B cell (primary cell): Measurements from ENCODE around the gene ARFGAP1. TPM values are rescaled to one million over a fixed set of nuclear protein-coding genes. Genes with fewer than 3 reads are reported as not detected.
A peak's percentile ranks its signal among the peaks of the same experiment; 100 is the strongest.

Source experiments
- ATAC-seq: fragments of 200-7000 bp; cut with Tn5 transposase; one replicate; pipeline ENCODE4 v1.10.0; 2021; ENCODE audit warnings: low read depth, mild to moderate bottlenecking, moderate number of reproducible peaks, moderate library complexity
- CTCF ChIA-PET: fragments of 350-600 bp; sonication (Branson Sonifier 250); formaldehyde crosslinking; loops from one replicate; lab custom pipeline; 2021; ENCODE audit warnings: antibody characterized with exemption, inconsistent platforms; lab: Charles Lee
- POLR2A ChIA-PET: fragments of 350-600 bp; sonication (Branson Sonifier 250); formaldehyde crosslinking; loops from one replicate; lab custom pipeline; 2021; ENCODE audit warnings: antibody characterized with exemption; lab: Charles Lee
- DNase-seq: peaks from one replicate; pipeline ENCODE4 v3.0.0; 2013
- H2AFZ ChIP-seq: 2 replicates; pipeline ENCODE4 v1.6.1; 2012; ENCODE audit warnings: mild to moderate bottlenecking, low read depth, low read length; ENCODE audit not compliant: insufficient read depth, poor library complexity, severe bottlenecking
- H3K27ac ChIP-seq, 2 donors: 1 replicate in 1 of 2; 2 replicates in 1 of 2; pipeline ENCODE4 v1.5.1; 2012 to 2013; ENCODE audit warnings: low read length in 2 of 2, mild to moderate bottlenecking in 2 of 2, moderate library complexity in 1 of 2
- H3K27me3 ChIP-seq, 4 experiments: fragments of 200-600 bp in 1 of 4; sonication (generic) in 1 of 4; replicated peaks in 1 of 4; 1 replicate in 2 of 4; 2 replicates in 2 of 4; pipeline versions ENCODE4 v1.6.1 to v1.7.0; 2013 to 2016; ENCODE audit warnings: low read length in 3 of 4, mild to moderate bottlenecking in 2 of 4, mixed read lengths in 1 of 4, moderate library complexity in 1 of 4; ENCODE audit not compliant: insufficient read depth in 4 of 4, control insufficient read depth in 3 of 4; ENCODE audit errors: control extremely low read depth in 1 of 4
- H3K36me3 ChIP-seq, 2 experiments: replicated peaks in 1 of 2; 1 replicate in 1 of 2; 2 replicates in 1 of 2; pipeline versions ENCODE4 v1.6.1 to v1.7.1; 2013; ENCODE audit warnings: low read length in 1 of 2; ENCODE audit not compliant: insufficient read depth in 2 of 2, control insufficient read depth in 1 of 2; ENCODE audit errors: control extremely low read depth in 1 of 2, extremely low read depth in 1 of 2
- H3K4me1 ChIP-seq, 2 donors: fragments of 200-600 bp in 1 of 2; sonication (generic) in 1 of 2; 1 replicate in 1 of 2; 2 replicates in 1 of 2; pipeline versions ENCODE4 v1.5.1 to v1.6.1; 2013 to 2017; ENCODE audit warnings: low read length in 2 of 2; ENCODE audit not compliant: control insufficient read depth in 2 of 2, insufficient read depth in 2 of 2
- H3K4me2 ChIP-seq: replicated peaks from 2 replicates; pipeline ENCODE3; 2012; ENCODE audit warnings: mild to moderate bottlenecking, low read depth, low read length; ENCODE audit not compliant: poor library complexity, severe bottlenecking
- H3K4me3 ChIP-seq, 5 experiments: fragments of 200-600 bp in 1 of 5; sonication (generic) in 1 of 5; 1 replicate in 3 of 5; 2 replicates in 2 of 5; pipeline versions ENCODE4 v1.5.1 to v1.7.0; 2011 to 2016; ENCODE audit warnings: low read length in 4 of 5, mild to moderate bottlenecking in 4 of 5, low read depth in 2 of 5, control low read depth in 1 of 5, moderate library complexity in 1 of 5; ENCODE audit not compliant: insufficient read depth in 1 of 5; ENCODE audit errors: control extremely low read depth in 1 of 5, extremely low read depth in 1 of 5
- H3K79me2 ChIP-seq: fragments of 200-600 bp; sonication (generic); one replicate; pipeline ENCODE4 v1.6.0; 2016; ENCODE audit warnings: low read length; ENCODE audit not compliant: control insufficient read depth, insufficient read depth
- H3K9ac ChIP-seq: fragments of 200-600 bp; sonication (generic); 2 replicates; pipeline ENCODE4 v1.6.1; 2017; ENCODE audit warnings: mild to moderate bottlenecking, low read length, moderate library complexity
- H3K9me3 ChIP-seq, 3 donors: one replicate each; pipeline versions ENCODE4 v1.6.1 to v1.7.1; 2013; ENCODE audit warnings: low read length in 2 of 3; ENCODE audit not compliant: control insufficient read depth in 2 of 3, insufficient read depth in 1 of 3; ENCODE audit errors: control extremely low read depth in 1 of 3
- H4K20me1 ChIP-seq: 2 replicates; pipeline ENCODE4 v1.6.0; 2012; ENCODE audit warnings: mild to moderate bottlenecking, low read length; ENCODE audit not compliant: insufficient read depth, control insufficient read depth, poor library complexity, severe bottlenecking
- H3K27ac Mint-ChIP-seq: one replicate; pipeline ENCODE4 v1.8.0; 2021; ENCODE audit warnings: mixed read lengths
- H3K27me3 Mint-ChIP-seq: one replicate; pipeline ENCODE4 v1.8.0; 2021; ENCODE audit warnings: mixed read lengths
- H3K4me1 Mint-ChIP-seq: one replicate; pipeline ENCODE4 v1.8.0; 2021; ENCODE audit warnings: mixed read lengths
- H3K4me3 Mint-ChIP-seq: one replicate; pipeline ENCODE4 v1.8.0; 2021; ENCODE audit warnings: mixed read lengths
- H3K9me3 Mint-ChIP-seq: one replicate; pipeline ENCODE4 v1.8.0; 2022; ENCODE audit warnings: mixed read lengths; ENCODE audit not compliant: insufficient read depth
- EZH2 ChIP-seq: IDR thresholded peaks from 2 replicates; pipeline ENCODE4 v1.6.1; 2012; ENCODE audit warnings: borderline replicate concordance, low read depth, mild to moderate bottlenecking, moderate library complexity, low read length; ENCODE audit not compliant: insufficient read depth, poor library complexity, severe bottlenecking
- WGBS: methylation state at CpG from one replicate; pipeline ENCODE4 v1.1.5; 2013; ENCODE audit warnings: missing lambda C conversion rate; ENCODE audit not compliant: insufficient coverage; 5-methylcytosine and 5-hydroxymethylcytosine counted together
- intact Hi-C: fragments of 100-400 bp; cut with micrococcal nuclease; formaldehyde crosslinking; loops from one replicate; pipeline ENCODE4 v1.10.0; 2022
- polyA plus RNA-seq: library from polyadenylated mRNA; depleted of rRNA; stranded (reverse); fragments of >200 nt; gene quantifications from 2 replicates; pipeline ENCODE4 v1.2.3, GENCODE V29; 2012
- total RNA-seq, 2 donors: library from RNA; stranded (reverse); fragments of 120-200 nt in 1 of 2; gene quantifications; 1 replicate in 1 of 2; 2 replicates in 1 of 2; pipeline versions ENCODE4 v1.2.3 to v1.2.4, GENCODE V29; 2013 to 2022
- TF ChIP-seq, protein P1 (sequence below): fragments of 200-600 bp; IDR thresholded peaks from one replicate; pipeline ENCODE4 v1.8.0; 2022; ENCODE audit warnings: antibody characterized with exemption, mild to moderate bottlenecking

ARFGAP1 gene
- total and polyA plus RNA-seq, 2 donors (not counting 1 experiment from before 2014, with no cell fraction given), result 83.2 to 99.4 TPM

- no peak overlapping the region for H3K4me3 ChIP-seq
- Mint-ChIP-seq H3K27ac (no peak overlapping the region), H3K4me3 (no peak overlapping the region), H3K27me3 (no peaks in the 10 kb centered on the region), H3K9me3 (no peaks in the 10 kb centered on the region), H3K4me1 (peaks cover 1% of the 10 kb centered on the region)
- no peak overlapping the region for H3K27ac ChIP-seq
- intact Hi-C loops, result no loop called here
- no peaks in the 10 kb centered on the region for H4K20me1 ChIP-seq
- POLR2A ChIA-PET, result no interaction called here
- DNase-seq (no peak), ATAC-seq (no peak)
- H3K9me3 ChIP-seq, result no peaks in the 10 kb centered on the region
- TF ChIP-seq EZH2, result no peak
- TF ChIP-seq, protein P1, sequence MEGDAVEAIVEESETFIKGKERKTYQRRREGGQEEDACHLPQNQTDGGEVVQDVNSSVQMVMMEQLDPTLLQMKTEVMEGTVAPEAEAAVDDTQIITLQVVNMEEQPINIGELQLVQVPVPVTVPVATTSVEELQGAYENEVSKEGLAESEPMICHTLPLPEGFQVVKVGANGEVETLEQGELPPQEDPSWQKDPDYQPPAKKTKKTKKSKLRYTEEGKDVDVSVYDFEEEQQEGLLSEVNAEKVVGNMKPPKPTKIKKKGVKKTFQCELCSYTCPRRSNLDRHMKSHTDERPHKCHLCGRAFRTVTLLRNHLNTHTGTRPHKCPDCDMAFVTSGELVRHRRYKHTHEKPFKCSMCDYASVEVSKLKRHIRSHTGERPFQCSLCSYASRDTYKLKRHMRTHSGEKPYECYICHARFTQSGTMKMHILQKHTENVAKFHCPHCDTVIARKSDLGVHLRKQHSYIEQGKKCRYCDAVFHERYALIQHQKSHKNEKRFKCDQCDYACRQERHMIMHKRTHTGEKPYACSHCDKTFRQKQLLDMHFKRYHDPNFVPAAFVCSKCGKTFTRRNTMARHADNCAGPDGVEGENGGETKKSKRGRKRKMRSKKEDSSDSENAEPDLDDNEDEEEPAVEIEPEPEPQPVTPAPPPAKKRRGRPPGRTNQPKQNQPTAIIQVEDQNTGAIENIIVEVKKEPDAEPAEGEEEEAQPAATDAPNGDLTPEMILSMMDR, result no peak
- peak overlapping the region; percentile 47 for H3K4me2 ChIP-seq
- CTCF ChIA-PET, result no interaction called here
- no peaks in the 10 kb centered on the region for H3K79me2 ChIP-seq
- H3K4me1 ChIP-seq, result no peaks in the 10 kb centered on the region
- H3K36me3 ChIP-seq, result peaks cover 0 to 33% of the 10 kb centered on the region in 2 experiments
- H3K9ac ChIP-seq, result no peak overlapping the region
- 97% methylated on average over 31 of the region's 33 CpGs for WGBS
- no peaks in the 10 kb centered on the region for H3K27me3 ChIP-seq
- no peak overlapping the region for H2AFZ ChIP-seq
Measured at GRCh38 chr20:63283397-63284082, 10.9 kb downstream of the ARFGAP1 start.

- 65% methylated on average over 7 of the region's 14 CpGs for WGBS
- Histone ChIP-seq H3K9me3 (no peaks in the 10 kb centered on the region), H2AFZ (no peak overlapping the region), H3K4me2 (peak overlapping the region; percentile 47), H3K27ac (no peak overlapping the region), H3K36me3 (peaks cover 0 to 28% of the 10 kb centered on the region in 2 experiments), H3K4me3 (peak overlapping the region in 2 of 5 experiments; percentile 28 to 32), H4K20me1 (no peaks in the 10 kb centered on the region), H3K4me1 (no peaks in the 10 kb centered on the region), H3K9ac (no peak overlapping the region), H3K79me2 (no peaks in the 10 kb centered on the region), H3K27me3 (no peaks in the 10 kb centered on the region)
- Mint-ChIP-seq H3K27me3 (no peaks in the 10 kb centered on the region), H3K4me3 (peak overlapping the region; percentile 23), H3K27ac (no peak overlapping the region), H3K4me1 (peaks cover 1% of the 10 kb centered on the region), H3K9me3 (no peaks in the 10 kb centered on the region)
- DNase-seq, result no peak
- intact Hi-C loops, result no loop called here
- POLR2A ChIA-PET, result no interaction called here
- no peak for ATAC-seq
- TF ChIP-seq, protein P1, result no peak
- CTCF ChIA-PET, result no interaction called here
Measured at GRCh38 chr20:63284083-63284440, 11.4 kb downstream of the ARFGAP1 start.
